H1 (cell line): ENCODE data around the gene SQOR. TPM values are rescaled to one million over a fixed set of nuclear protein-coding genes. Genes with fewer than 3 reads are reported as not detected.

Source experiments
- GABPA ChIP-seq: IDR thresholded peaks from 2 replicates; pipeline ENCODE4 v1.6.1; 2011; ENCODE audit warnings: mild to moderate bottlenecking, low read length, moderate library complexity, borderline replicate concordance; ENCODE audit not compliant: insufficient read depth
- polyA plus RNA-seq, 7 experiments: library from polyadenylated mRNA; depleted of rRNA in 3 of 7; stranded (reverse) in 5 of 7; unstranded in 2 of 7; fragments of >200 nt in 5 of 7; fragments of 200-250 nt in 2 of 7; gene quantifications; 1 replicate in 5 of 7; 2 replicates in 1 of 7; 4 replicates in 1 of 7; pipeline versions ENCODE4 v1.2.1 to v1.2.3, GENCODE V29; 2011 to 2013; ENCODE audit warnings: missing spikeins in 2 of 7, mixed read lengths in 2 of 7
- total RNA-seq: library from RNA; stranded (reverse); fragmentation: NEBNext Ultra II Directional; extraction: Animal tissue kit (Norgen Biotek cat#: 25700); gene quantifications from 2 replicates; pipeline ENCODE4 v1.2.1, GENCODE V29; 2021

The SQOR gene
- total and polyA plus RNA-seq, 2 of the 8 experiments (the other 6 are each of a cell fraction or from before 2014, with no cell fraction given), result 0.20 to 0.22 TPM

DNA sequence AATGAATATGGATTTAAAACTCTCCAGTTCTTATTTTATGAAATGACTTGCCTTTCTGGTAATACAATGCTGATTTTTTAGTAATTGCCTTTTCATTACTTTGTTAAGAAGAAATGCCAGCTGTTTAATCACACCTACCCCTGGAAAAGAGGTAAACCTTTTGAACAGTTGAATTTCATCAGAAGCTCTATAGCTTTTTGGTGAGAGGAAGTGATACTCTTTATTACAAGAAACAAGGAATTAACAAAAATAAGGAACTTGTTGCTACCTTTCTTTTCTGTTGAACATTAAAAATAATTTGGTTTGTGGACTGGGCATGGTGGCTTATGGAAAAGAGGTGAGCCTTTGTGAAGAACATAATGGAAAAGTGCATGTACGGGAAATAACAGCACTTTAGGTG is 28.0 kb upstream of the SQOR start (continued):
- no peak for TF ChIP-seq GABPA
